A549 (cell line): ENCODE data around the gene CTXND2.
"Not testable (repeated sequence)": the region's sequence is repeated elsewhere in the genome, so short reads cannot be mapped to it uniquely, and the experiment has no call there.

ENCODE experiments used
- CEBPB ChIP-seq, 2 experiments: fragments of >200 bp in 1 of 2; sonication (Bioruptor Twin) in 1 of 2; formaldehyde crosslinking in 1 of 2; IDR thresholded peaks; 2 replicates each; pipeline ENCODE4 v1.6.1; 2012 to 2016
- CTCF ChIP-seq: fragments of >200 bp; sonication (Bioruptor Twin); formaldehyde crosslinking; IDR thresholded peaks from 3 replicates; pipeline ENCODE4 v1.5.1; 2016
- JUNB ChIP-seq: fragments of >200 bp; sonication (Bioruptor Twin); formaldehyde crosslinking; IDR thresholded peaks from 2 replicates; pipeline ENCODE4 v1.6.1; 2016
- RAD21 ChIP-seq, 2 experiments: fragments of >200 bp in 1 of 2; sonication (Bioruptor Twin) in 1 of 2; formaldehyde crosslinking in 1 of 2; IDR thresholded peaks in 1 of 2; conservative IDR thresholded peaks in 1 of 2; 2 replicates in 1 of 2; 3 replicates in 1 of 2; pipeline ENCODE4 v1.6.1; 2012 to 2018; ENCODE audit warnings: inconsistent platforms in 1 of 2
- TP53 ChIP-seq: fragments of 250-450 bp; sonication (Bioruptor Pico); IDR thresholded peaks from 2 replicates; pipeline ENCODE4 v1.5.0; 2021; ENCODE audit warnings: mild to moderate bottlenecking, moderate library complexity

GRCh38 chr1:150864200-150864599 lies 22.7 kb upstream of the CTXND2 start:
- TF ChIP-seq RAD21 (conservative IDR thresholded peaks at IDR 0.05 in 1 of 2, IDR thresholded peaks at IDR 0.05 in 1 of 2); CTCF; CEBPB (IDR thresholded peaks at IDR 0.05); TP53 (CRISPR knock-in tag); JUNB: not testable (repeated sequence)
